HEK293 (cell line): ENCODE measurements around the gene CHAC1.

Experiments
- CTCF ChIA-PET: fragments of 350-600 bp; formaldehyde crosslinking; extraction: SDS; loops from one replicate; lab custom pipeline; 2021; ENCODE audit warnings: antibody characterized with exemption; lab: Yijun Ruan, JAX
- POLR2A ChIA-PET: fragments of 300-600 bp; formaldehyde crosslinking; extraction: SDS; loops from one replicate; lab custom pipeline; 2020; ENCODE audit warnings: antibody characterized with exemption, inconsistent platforms; lab: Yijun Ruan, JAX
- H3K27ac ChIP-seq: fragments of 200-500 bp; sonication (Bioruptor generic); 2 replicates; pipeline ENCODE4 v1.5.1; 2014; ENCODE audit warnings: low read depth, low read length, control low read depth, inconsistent platforms; ENCODE audit errors: extremely low read depth
- H3K36me3 ChIP-seq, 2 experiments: fragments of 200-500 bp in 1 of 2; sonication (Bioruptor generic) in 1 of 2; 1 replicate in 1 of 2; 2 replicates in 1 of 2; pipeline ENCODE4 v1.5.1; 2014 to 2017; ENCODE audit warnings: inconsistent platforms in 2 of 2, low read length in 2 of 2; ENCODE audit not compliant: control insufficient read depth in 2 of 2, insufficient read depth in 1 of 2
- H3K4me1 ChIP-seq: fragments of 200-500 bp; sonication (Bioruptor generic); 2 replicates; pipeline ENCODE4 v1.5.1; 2014; ENCODE audit warnings: mild to moderate bottlenecking, low read length, inconsistent platforms; ENCODE audit not compliant: control insufficient read depth, insufficient read depth
- H3K4me3 ChIP-seq: 2 replicates; pipeline ENCODE4 v1.5.1; 2011; ENCODE audit warnings: low read depth, mild to moderate bottlenecking, control low read depth, low read length, moderate library complexity
- H3K9me3 ChIP-seq: fragments of 200-500 bp; sonication (Bioruptor generic); 2 replicates; pipeline ENCODE4 v1.5.1; 2014; ENCODE audit warnings: low read depth, low read length, inconsistent platforms; ENCODE audit not compliant: control insufficient read depth, insufficient read depth
- MYNN ChIP-seq: fragments of 450-650 bp; formaldehyde crosslinking; IDR thresholded peaks from 2 replicates; pipeline ENCODE4 v1.5.1; 2016; ENCODE audit warnings: missing biosample characterization, missing genetic modification characterization, borderline replicate concordance
- ZBTB1 ChIP-seq: fragments of 450-650 bp; formaldehyde crosslinking; IDR thresholded peaks from 2 replicates; pipeline ENCODE4 v1.5.1; 2016; ENCODE audit warnings: missing biosample characterization, missing genetic modification characterization
- ZFHX2 ChIP-seq: fragments of 450-650 bp; formaldehyde crosslinking; conservative IDR thresholded peaks from 2 replicates; pipeline ENCODE4 v1.5.1; 2016; ENCODE audit warnings: missing biosample characterization, missing genetic modification characterization
- ZFP3 ChIP-seq: fragments of 450-650 bp; formaldehyde crosslinking; IDR thresholded peaks from 2 replicates; pipeline ENCODE4 v1.5.1; 2016; ENCODE audit warnings: low read depth, missing biosample characterization, missing genetic modification characterization
- ZFP37 ChIP-seq: fragments of 450-650 bp; formaldehyde crosslinking; IDR thresholded peaks from 2 replicates; pipeline ENCODE4 v1.5.1; 2016; ENCODE audit warnings: missing biosample characterization, missing genetic modification characterization
- ZNF155 ChIP-seq: fragments of 450-650 bp; formaldehyde crosslinking; IDR thresholded peaks from 2 replicates; pipeline ENCODE4 v1.5.1; 2016; ENCODE audit warnings: missing biosample characterization, missing genetic modification characterization
- ZNF239 ChIP-seq: fragments of 450-650 bp; formaldehyde crosslinking; IDR thresholded peaks from 2 replicates; pipeline ENCODE4 v1.5.1; 2016; ENCODE audit warnings: missing biosample characterization, missing genetic modification characterization
- ZNF354C ChIP-seq: fragments of 450-650 bp; formaldehyde crosslinking; IDR thresholded peaks from 2 replicates; pipeline ENCODE4 v1.5.1; 2016; ENCODE audit warnings: missing biosample characterization, missing genetic modification characterization, low read depth, borderline replicate concordance
- ZNF518A ChIP-seq: fragments of 450-650 bp; formaldehyde crosslinking; conservative IDR thresholded peaks from 2 replicates; pipeline ENCODE4 v1.5.1; 2016; ENCODE audit warnings: low read depth, missing biosample characterization, missing genetic modification characterization
- ZNF544 ChIP-seq: fragments of 450-650 bp; formaldehyde crosslinking; IDR thresholded peaks from 2 replicates; pipeline ENCODE4 v1.5.0; 2017; ENCODE audit warnings: missing biosample characterization, missing genetic modification characterization
- ZNF658 ChIP-seq: fragments of 450-650 bp; formaldehyde crosslinking; IDR thresholded peaks from 2 replicates; pipeline ENCODE4; 2016; ENCODE audit warnings: missing biosample characterization, missing genetic modification characterization
- ZSCAN18 ChIP-seq: fragments of 450-650 bp; formaldehyde crosslinking; IDR thresholded peaks from 2 replicates; pipeline ENCODE4 v1.5.1; 2016; ENCODE audit warnings: missing biosample characterization, missing genetic modification characterization
- TF ChIP-seq, protein P1 (sequence below): fragments of 450-650 bp; formaldehyde crosslinking; IDR thresholded peaks from 2 replicates; pipeline ENCODE4 v1.5.1; 2016; ENCODE audit warnings: missing biosample characterization, missing genetic modification characterization, low read depth
- TF ChIP-seq, protein P2 (sequence below): fragments of 450-650 bp; formaldehyde crosslinking; IDR thresholded peaks from 2 replicates; pipeline ENCODE4 v1.5.1; 2016; ENCODE audit warnings: missing biosample characterization, missing genetic modification characterization
- TF ChIP-seq, protein P3 (sequence below): sonication (generic); formaldehyde crosslinking; IDR thresholded peaks from 2 replicates; pipeline ENCODE4 v1.8.1; 2022; ENCODE audit warnings: mild to moderate bottlenecking, moderate library complexity, missing genetic modification reagents

CHAC1 gene

GRCh38 chr15:40931300-40932142 lies 21.8 kb upstream of the CHAC1 start:
- POLR2A ChIA-PET, result interaction anchor here (0.8 to 6.1 kb wide), 4 partner anchors 9 to 79 kb away, joined by 3 to 58 read pairs (median 30); partner anchors contain the start of gene CHAC1
- Histone ChIP-seq H3K9me3 (no peaks in the 10 kb centered on the region), H3K36me3 (peaks cover 0 to 3% of the 10 kb centered on the region in 2 experiments; a peak in 1 of 3 replicates), H3K4me3 (no peak overlapping the region), H3K27ac (no peak overlapping the region), H3K4me1 (no peaks in the 10 kb centered on the region)
- TF ChIP-seq ZNF544 (tag by site-specific recombination) (no peak), MYNN (tag by site-specific recombination) (no peak), ZNF354C (tag by site-specific recombination) (no peak), ZSCAN18 (no peak), ZNF658 (tag by site-specific recombination) (no peak)
- TF ChIP-seq, protein P1, sequence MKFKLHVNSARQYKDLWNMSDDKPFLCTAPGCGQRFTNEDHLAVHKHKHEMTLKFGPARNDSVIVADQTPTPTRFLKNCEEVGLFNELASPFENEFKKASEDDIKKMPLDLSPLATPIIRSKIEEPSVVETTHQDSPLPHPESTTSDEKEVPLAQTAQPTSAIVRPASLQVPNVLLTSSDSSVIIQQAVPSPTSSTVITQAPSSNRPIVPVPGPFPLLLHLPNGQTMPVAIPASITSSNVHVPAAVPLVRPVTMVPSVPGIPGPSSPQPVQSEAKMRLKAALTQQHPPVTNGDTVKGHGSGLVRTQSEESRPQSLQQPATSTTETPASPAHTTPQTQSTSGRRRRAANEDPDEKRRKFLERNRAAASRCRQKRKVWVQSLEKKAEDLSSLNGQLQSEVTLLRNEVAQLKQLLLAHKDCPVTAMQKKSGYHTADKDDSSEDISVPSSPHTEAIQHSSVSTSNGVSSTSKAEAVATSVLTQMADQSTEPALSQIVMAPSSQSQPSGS (tag by site-specific recombination), result no peak
- TF ChIP-seq, protein P2, sequence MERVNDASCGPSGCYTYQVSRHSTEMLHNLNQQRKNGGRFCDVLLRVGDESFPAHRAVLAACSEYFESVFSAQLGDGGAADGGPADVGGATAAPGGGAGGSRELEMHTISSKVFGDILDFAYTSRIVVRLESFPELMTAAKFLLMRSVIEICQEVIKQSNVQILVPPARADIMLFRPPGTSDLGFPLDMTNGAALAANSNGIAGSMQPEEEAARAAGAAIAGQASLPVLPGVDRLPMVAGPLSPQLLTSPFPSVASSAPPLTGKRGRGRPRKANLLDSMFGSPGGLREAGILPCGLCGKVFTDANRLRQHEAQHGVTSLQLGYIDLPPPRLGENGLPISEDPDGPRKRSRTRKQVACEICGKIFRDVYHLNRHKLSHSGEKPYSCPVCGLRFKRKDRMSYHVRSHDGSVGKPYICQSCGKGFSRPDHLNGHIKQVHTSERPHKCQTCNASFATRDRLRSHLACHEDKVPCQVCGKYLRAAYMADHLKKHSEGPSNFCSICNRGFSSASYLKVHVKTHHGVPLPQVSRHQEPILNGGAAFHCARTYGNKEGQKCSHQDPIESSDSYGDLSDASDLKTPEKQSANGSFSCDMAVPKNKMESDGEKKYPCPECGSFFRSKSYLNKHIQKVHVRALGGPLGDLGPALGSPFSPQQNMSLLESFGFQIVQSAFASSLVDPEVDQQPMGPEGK, result no peak
- CTCF ChIA-PET, result interaction anchor here (0.7 to 5.0 kb wide), 14 partner anchors 10 to 343 kb away, joined by 3 to 32 read pairs (median 6); partner anchors contain the start of gene CHAC1

- Histone ChIP-seq H3K9me3 (no peaks in the 10 kb centered on the region), H3K36me3 (peaks cover 0 to 3% of the 10 kb centered on the region in 2 experiments; a peak in 1 of 3 replicates), H3K4me1 (no peaks in the 10 kb centered on the region), H3K4me3 (no peak overlapping the region), H3K27ac (no peak overlapping the region)
- TF ChIP-seq ZBTB1 (tag by site-specific recombination) (no peak), ZNF155 (tag by site-specific recombination) (no peak), ZFP3 (tag by site-specific recombination) (no peak), ZFHX2 (tag by site-specific recombination) (no peak), ZNF239 (no peak), ZNF518A (no peak), ZFP37 (tag by site-specific recombination) (no peak)
- TF ChIP-seq, protein P3, sequence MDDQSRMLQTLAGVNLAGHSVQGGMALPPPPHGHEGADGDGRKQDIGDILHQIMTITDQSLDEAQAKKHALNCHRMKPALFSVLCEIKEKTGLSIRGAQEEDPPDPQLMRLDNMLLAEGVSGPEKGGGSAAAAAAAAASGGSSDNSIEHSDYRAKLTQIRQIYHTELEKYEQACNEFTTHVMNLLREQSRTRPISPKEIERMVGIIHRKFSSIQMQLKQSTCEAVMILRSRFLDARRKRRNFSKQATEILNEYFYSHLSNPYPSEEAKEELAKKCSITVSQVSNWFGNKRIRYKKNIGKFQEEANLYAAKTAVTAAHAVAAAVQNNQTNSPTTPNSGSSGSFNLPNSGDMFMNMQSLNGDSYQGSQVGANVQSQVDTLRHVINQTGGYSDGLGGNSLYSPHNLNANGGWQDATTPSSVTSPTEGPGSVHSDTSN, result no peak
- ChIA-PET CTCF (interaction anchor here (0.8 to 5.0 kb wide), 4 partner anchors 9 to 28 kb away, joined by 3 to 32 read pairs (median 24); partner anchors contain the start of gene CHAC1), POLR2A (interaction anchor here (6.1 kb wide), 1 partner anchor 9 kb away, joined by 58 read pairs; no protein-coding TSS in a partner anchor)
These were observed 21.1 kb upstream of the CHAC1 start for GRCh38 chr15:40932156-40932555.
